Measurements from ENCODE around the gene ATP2B3. TPM values are rescaled to one million over a fixed set of nuclear protein-coding genes. Genes with fewer than 3 reads are reported as not detected.
A peak's percentile ranks its signal among the peaks of the same experiment; 100 is the strongest.

The ATP2B3 gene
- total and polyA plus RNA-seq, 2 donors (not counting 3 experiments of a cell fraction or from before 2014, with no cell fraction given), result 0.01 to 0.07 TPM

- DNase-seq (ENCODE audit: low read depth, low spot score) (no peak), FAIRE-seq (no peak)
- H3K9me3 ChIP-seq (replicated peaks; ENCODE audit: control insufficient read depth, insufficient read depth, low read length), result no peaks in the 10 kb centered on the region
- H3K27ac ChIP-seq (ENCODE audit: insufficient read depth, low read depth, low read length), result no peak overlapping the region
- CTCF ChIA-PET, result interaction anchor here (2.7 to 9.4 kb wide), 2 partner anchors 21 to 33 kb away, joined by 23 to 189 read pairs; partner anchors contain the start of gene HAUS7
- H3K4me1 ChIP-seq (ENCODE audit: control insufficient read depth, extremely low read depth, insufficient read depth, low read length), result peaks cover 46% of the 10 kb centered on the region
- no peaks in the 10 kb centered on the region for H3K27me3 ChIP-seq (ENCODE audit: control insufficient read depth in 2 of 2, insufficient read depth in 2 of 2, low read length in 2 of 2)
- H3K9me1 ChIP-seq (replicated peaks; ENCODE audit: control insufficient read depth, extremely low read depth, insufficient read depth, low read length), result no peaks in the 10 kb centered on the region
- dilution Hi-C loops (cut with MboI; ENCODE audit: extremely low pct_ligation_motif_present, low sequenced_read_pairs), result no loop called here
- H3K79me2 ChIP-seq (ENCODE audit: control insufficient read depth, insufficient read depth, low read length), result peaks cover 15% of the 10 kb centered on the region
- no peak overlapping the region for H3K4me3 ChIP-seq (replicated peaks in 1 of 3; ENCODE audit: insufficient read depth in 1 of 3, low read depth in 1 of 3, low read length in 3 of 3)
- H2AFZ ChIP-seq (ENCODE audit: low read depth, low read length), result no peak overlapping the region
- no TSS peak for BruUV-seq (replicated peaks)
- H4K20me1 ChIP-seq (replicated peaks; ENCODE audit: control insufficient read depth, extremely low read depth, insufficient read depth, low read length), result no peaks in the 10 kb centered on the region
- POLR2A ChIA-PET, result no interaction called here
- no peak for TF ChIP-seq MYC (IDR thresholded peaks at IDR 0.05; ENCODE audit: low read depth, low read length)
- TF ChIP-seq GATA2 (IDR thresholded peaks at IDR 0.05; ENCODE audit: insufficient read depth, insufficient read length, low read depth, low read length), result no peak
- no peak for TF ChIP-seq EZH2 (IDR thresholded peaks at IDR 0.05; ENCODE audit: borderline replicate concordance, low read depth, low read length, severe bottlenecking)
- no peak for TF ChIP-seq MAX (IDR thresholded peaks at IDR 0.05; ENCODE audit: insufficient read depth, insufficient read length)
- TF ChIP-seq FOS (IDR thresholded peaks at IDR 0.05; ENCODE audit: borderline replicate concordance, insufficient read depth, low read length), result no peak
- H3K4me2 ChIP-seq (ENCODE audit: insufficient read depth, low read length), result no peak overlapping the region
- intact Hi-C loops (cut with micrococcal nuclease), result no loop called here
- H3K36me3 ChIP-seq (ENCODE audit: control insufficient read depth in 2 of 2, extremely low read depth in 1 of 2, insufficient read depth in 2 of 2, low read length in 2 of 2), result peaks cover 0 to 2% of the 10 kb centered on the region in 2 experiments
- H3K9ac ChIP-seq (replicated peaks; ENCODE audit: extremely low read depth, insufficient read depth, low read length), result no peak overlapping the region
Observed at GRCh38 chrX:153493085-153493484, 24.4 kb upstream of the ATP2B3 start.

- POLR2A ChIA-PET, result interaction anchor here (1.1 to 3.0 kb wide), 3 partner anchors 17 to 23 kb away, joined by 6 to 9 read pairs (median 7); partner anchors contain the start of gene HAUS7
- no peak for DNase-seq (ENCODE audit: low read depth, low spot score)
- peak overlapping the region in 1 of 3 experiments; percentile 65 for H3K4me3 ChIP-seq (replicated peaks in 1 of 3; ENCODE audit: insufficient read depth in 1 of 3, low read depth in 1 of 3, low read length in 3 of 3)
Observed at GRCh38 chrX:153494061-153494460, 23.4 kb upstream of the ATP2B3 start.

More at GRCh38 chrX:153494061-153494460, 23.4 kb upstream of the ATP2B3 start:
- CTCF ChIA-PET, result interaction anchor here (0.8 to 9.4 kb wide), 5 partner anchors 13 to 34 kb away, joined by 4 to 189 read pairs (median 14); partner anchors contain the start of gene HAUS7
- Histone ChIP-seq H3K27ac (ENCODE audit: insufficient read depth, low read depth, low read length) (peak overlapping the region; percentile 80), H3K4me2 (ENCODE audit: insufficient read depth, low read length) (peak overlapping the region; percentile 39), H3K36me3 (ENCODE audit: control insufficient read depth in 2 of 2, extremely low read depth in 1 of 2, insufficient read depth in 2 of 2, low read length in 2 of 2) (peaks cover 0 to 7% of the 10 kb centered on the region in 2 experiments), H3K9ac (replicated peaks; ENCODE audit: extremely low read depth, insufficient read depth, low read length) (peak overlapping the region; percentile 49), H3K9me3 (replicated peaks; ENCODE audit: control insufficient read depth, insufficient read depth, low read length) (no peaks in the 10 kb centered on the region), H3K27me3 (ENCODE audit: control insufficient read depth in 2 of 2, insufficient read depth in 2 of 2, low read length in 2 of 2) (no peaks in the 10 kb centered on the region), H4K20me1 (replicated peaks; ENCODE audit: control insufficient read depth, extremely low read depth, insufficient read depth, low read length) (no peaks in the 10 kb centered on the region), H2AFZ (ENCODE audit: low read depth, low read length) (no peak overlapping the region), H3K4me1 (ENCODE audit: control insufficient read depth, extremely low read depth, insufficient read depth, low read length) (peaks cover 39% of the 10 kb centered on the region), H3K79me2 (ENCODE audit: control insufficient read depth, insufficient read depth, low read length) (peaks cover 15% of the 10 kb centered on the region), H3K9me1 (replicated peaks; ENCODE audit: control insufficient read depth, extremely low read depth, insufficient read depth, low read length) (no peaks in the 10 kb centered on the region)
- intact Hi-C loops (cut with micrococcal nuclease), result no loop called here
- no TSS peak for BruUV-seq (replicated peaks)
- TF ChIP-seq POLR2AphosphoS5 (IDR thresholded peaks at IDR 0.05; ENCODE audit: insufficient read depth, low read depth, low read length) (no peak), JUN (IDR thresholded peaks at IDR 0.05; ENCODE audit: borderline replicate concordance, insufficient read depth, insufficient read length, low read depth) (no peak), POLR2A (IDR thresholded peaks at IDR 0.05; ENCODE audit: low read depth, low read length) (no peak), EZH2 (IDR thresholded peaks at IDR 0.05; ENCODE audit: borderline replicate concordance, low read depth, low read length, severe bottlenecking) (no peak), GATA2 (IDR thresholded peaks at IDR 0.05; ENCODE audit: insufficient read depth, insufficient read length, low read depth, low read length) (no peak), MAX (IDR thresholded peaks at IDR 0.05; ENCODE audit: insufficient read depth, insufficient read length) (no peak), MYC (IDR thresholded peaks at IDR 0.05; ENCODE audit: low read depth, low read length) (no peak), FOS (IDR thresholded peaks at IDR 0.05; ENCODE audit: borderline replicate concordance, insufficient read depth, low read length) (no peak)
- TF ChIP-seq, protein P1, sequence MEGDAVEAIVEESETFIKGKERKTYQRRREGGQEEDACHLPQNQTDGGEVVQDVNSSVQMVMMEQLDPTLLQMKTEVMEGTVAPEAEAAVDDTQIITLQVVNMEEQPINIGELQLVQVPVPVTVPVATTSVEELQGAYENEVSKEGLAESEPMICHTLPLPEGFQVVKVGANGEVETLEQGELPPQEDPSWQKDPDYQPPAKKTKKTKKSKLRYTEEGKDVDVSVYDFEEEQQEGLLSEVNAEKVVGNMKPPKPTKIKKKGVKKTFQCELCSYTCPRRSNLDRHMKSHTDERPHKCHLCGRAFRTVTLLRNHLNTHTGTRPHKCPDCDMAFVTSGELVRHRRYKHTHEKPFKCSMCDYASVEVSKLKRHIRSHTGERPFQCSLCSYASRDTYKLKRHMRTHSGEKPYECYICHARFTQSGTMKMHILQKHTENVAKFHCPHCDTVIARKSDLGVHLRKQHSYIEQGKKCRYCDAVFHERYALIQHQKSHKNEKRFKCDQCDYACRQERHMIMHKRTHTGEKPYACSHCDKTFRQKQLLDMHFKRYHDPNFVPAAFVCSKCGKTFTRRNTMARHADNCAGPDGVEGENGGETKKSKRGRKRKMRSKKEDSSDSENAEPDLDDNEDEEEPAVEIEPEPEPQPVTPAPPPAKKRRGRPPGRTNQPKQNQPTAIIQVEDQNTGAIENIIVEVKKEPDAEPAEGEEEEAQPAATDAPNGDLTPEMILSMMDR (IDR thresholded peaks at IDR 0.05; ENCODE audit: extremely low read depth in 1 of 2, insufficient read depth in 1 of 2, low read depth in 1 of 2, low read length in 2 of 2), result no peak
- dilution Hi-C loops (cut with MboI; ENCODE audit: extremely low pct_ligation_motif_present, low sequenced_read_pairs), result no loop called here
- FAIRE-seq, result no peak
